K562 (cell line): ENCODE data around the gene NCOR2. TPM values are rescaled to one million over a fixed set of nuclear protein-coding genes. Genes with fewer than 3 reads are reported as not detected.

Source experiments
- ELF1 ChIP-seq: fragments of 200-800 bp; sonication (Bioruptor generic); IDR thresholded peaks from 2 replicates; pipeline ENCODE4 v1.6.1; 2016; ENCODE audit warnings: missing genetic modification characterization, missing compliant biosample characterization
- POLR2H ChIP-seq: IDR thresholded peaks from 2 replicates; pipeline ENCODE4 v1.6.1; 2016; ENCODE audit warnings: missing genetic modification characterization, low read depth, mild to moderate bottlenecking, control low read depth, missing compliant biosample characterization, moderate library complexity
- TCFL5 ChIP-seq: fragments of 250-450 bp; sonication (Bioruptor Pico); conservative IDR thresholded peaks from 2 replicates; pipeline ENCODE4 v1.6.1; 2021; ENCODE audit warnings: mild to moderate bottlenecking, moderate library complexity, matching md5 sums
- ZBTB40 ChIP-seq, 2 experiments: fragments of 450-650 bp in 1 of 2; sonication (generic) in 1 of 2; formaldehyde crosslinking in 1 of 2; IDR thresholded peaks; 2 replicates each; pipeline versions ENCODE4 v1.7.1 to v1.9.0; 2016 to 2022; ENCODE audit warnings: inconsistent platforms in 1 of 2, mild to moderate bottlenecking in 1 of 2, missing genetic modification reagents in 1 of 2
- polyA plus RNA-seq, 8 experiments: library from polyadenylated mRNA; depleted of rRNA in 4 of 8; stranded (reverse) in 5 of 8; unstranded in 3 of 8; fragments of >200 nt; fragmentation: Nextera tagmentation in 2 of 8; fragmentation: Illumina TruSeq in 1 of 8; extraction: Ambion mirVana in 2 of 8; extraction: Trizol in 1 of 8; gene quantifications; 2 replicates each; pipeline versions ENCODE4 v1.2.1 to v1.2.3, GENCODE V29; 2011 to 2014; ENCODE audit warnings: inconsistent platforms in 1 of 8, missing spikeins in 1 of 8
- total RNA-seq, 7 experiments: library from RNA; depleted of rRNA in 6 of 7; stranded (reverse); fragments of >200 nt in 6 of 7; fragmentation: Illumina TruSeq in 2 of 7; extraction: Trizol in 2 of 7; gene quantifications; 2 replicates each; pipeline versions ENCODE4 v1.2.1 to v1.2.3, GENCODE V29; 2011 to 2021; ENCODE audit warnings: low replicate concordance in 1 of 7

NCOR2 gene
- total and polyA plus RNA-seq, 9 of the 15 experiments (the other 6 are each of a cell fraction or from before 2014, with no cell fraction given), result 0.18 to 126 (median 8.4) TPM

GRCh38 chr12:124604264-124604680, 36.9 kb upstream of the NCOR2 start (continued):
- TF ChIP-seq ZBTB40 (IDR thresholded peaks at IDR 0.05), result no peak
- TF ChIP-seq ZBTB40 (CRISPR knock-in tag; IDR thresholded peaks at IDR 0.05), result no peak
- no peak for TF ChIP-seq ELF1 (tag)
- TF ChIP-seq TCFL5 (CRISPR knock-in tag), result no peak
- TF ChIP-seq POLR2H (tag), result no peak
